NCI-H748 treated with DMSO at 0.1 percent for 48 hours (cell line): Measurements from ENCODE around the gene TLCD1.

Experiments
- DNase-seq: peaks from one replicate; lab custom pipeline; 2025; lab: John Stamatoyannopoulos, UW

The TLCD1 gene

GRCh38 chr17:28686296-28686695 lies 39.7 kb downstream of the TLCD1 start:
- DNase-seq = no peak

- no peak for DNase-seq
These were observed 40.7 kb downstream of the TLCD1 start for GRCh38 chr17:28685366-28685765.

- no peak for DNase-seq
These were observed 41.1 kb downstream of the TLCD1 start for GRCh38 chr17:28684963-28685362.

GRCh38 chr17:28682655-28683054 lies 43.4 kb downstream of the TLCD1 start:
- DNase-seq = no peak

- DNase-seq = no peak
These were observed 50.1 kb downstream of the TLCD1 start for GRCh38 chr17:28675980-28676379.

GRCh38 chr17:28675490-28675889 lies 50.5 kb downstream of the TLCD1 start:
- DNase-seq = no peak
